Natural killer cell (primary cell): ENCODE measurements around the gene ADCY2. TPM values are rescaled to one million over a fixed set of nuclear protein-coding genes. Genes with fewer than 3 reads are reported as not detected.

Experiments
- ATAC-seq, 3 donors: fragments of 150-1000 bp in 2 of 3; fragments of 200-7000 bp in 1 of 3; cut with Tn5 transposase; 1 replicate in 1 of 3; 2 replicates in 2 of 3; pipeline ENCODE4 v1.10.0; 2021; ENCODE audit warnings: mild to moderate bottlenecking in 2 of 3, moderate library complexity in 2 of 3
- DNase-seq, 2 donors: peaks; one replicate each; pipeline versions ENCODE4 v3.0.0 to v3.0.0-alpha.2; 2013 to 2021; ENCODE audit warnings: mixed read lengths in 1 of 2
- H3K27ac ChIP-seq: one replicate; pipeline ENCODE4 v1.5.1; 2013; ENCODE audit warnings: mild to moderate bottlenecking, low read length
- H3K27me3 ChIP-seq: one replicate; pipeline ENCODE4 v1.6.1; 2013; ENCODE audit warnings: low read length; ENCODE audit not compliant: control insufficient read depth, insufficient read depth
- H3K36me3 ChIP-seq: one replicate; pipeline ENCODE4 v1.6.1; 2013; ENCODE audit warnings: low read length; ENCODE audit not compliant: control insufficient read depth, insufficient read depth
- H3K4me1 ChIP-seq: one replicate; pipeline ENCODE4 v1.6.1; 2013; ENCODE audit warnings: low read length; ENCODE audit not compliant: control insufficient read depth, insufficient read depth
- H3K4me3 ChIP-seq: one replicate; pipeline ENCODE4 v1.5.1; 2013; ENCODE audit warnings: low read length
- H3K9me3 ChIP-seq: one replicate; pipeline ENCODE4 v1.6.1; 2013; ENCODE audit warnings: low read length; ENCODE audit not compliant: control insufficient read depth, insufficient read depth
- H3K27ac Mint-ChIP-seq, 2 donors: one replicate each; pipeline ENCODE4 v1.8.0; 2022; ENCODE audit warnings: mild to moderate bottlenecking in 2 of 2, mixed read lengths in 2 of 2, moderate library complexity in 1 of 2
- H3K27me3 Mint-ChIP-seq, 2 donors: one replicate each; pipeline ENCODE4 v1.8.0; 2022; ENCODE audit warnings: low read depth in 2 of 2, mixed read lengths in 2 of 2
- H3K36me3 Mint-ChIP-seq: one replicate; pipeline ENCODE4 v1.8.0; 2022; ENCODE audit warnings: mixed read lengths
- H3K4me1 Mint-ChIP-seq, 2 donors: one replicate each; pipeline ENCODE4 v1.8.0; 2022; ENCODE audit warnings: mixed read lengths in 2 of 2
- H3K4me3 Mint-ChIP-seq: one replicate; pipeline ENCODE4 v1.8.0; 2022; ENCODE audit warnings: mild to moderate bottlenecking, moderate library complexity, mixed read lengths
- H3K9me3 Mint-ChIP-seq, 2 donors: one replicate each; pipeline ENCODE4 v1.8.0; 2022; ENCODE audit warnings: mixed read lengths in 2 of 2
- WGBS: methylation state at CpG from one replicate; pipeline ENCODE4 v1.1.7; 2013; ENCODE audit warnings: missing lambda C conversion rate; ENCODE audit not compliant: insufficient coverage; 5-methylcytosine and 5-hydroxymethylcytosine counted together
- intact Hi-C: fragments of 100-400 bp; cut with micrococcal nuclease; formaldehyde crosslinking; loops from one replicate; pipeline ENCODE4 v1.14.2; 2022
- total RNA-seq, 4 donors: library from RNA; stranded (reverse); fragments of 120-200 nt in 1 of 4; gene quantifications; one replicate each; pipeline versions ENCODE4 v1.2.3 to v1.2.4, GENCODE V29; 2013 to 2022
- TF ChIP-seq, protein P1 (sequence below): fragments of 200-600 bp; IDR thresholded peaks from one replicate; pipeline ENCODE4 v1.8.0; 2022; ENCODE audit warnings: antibody characterized with exemption

The ADCY2 gene
- total RNA-seq, 3 donors from 2014 or later (not counting 1 experiment from before 2014, with no cell fraction given): not detected

DNA sequence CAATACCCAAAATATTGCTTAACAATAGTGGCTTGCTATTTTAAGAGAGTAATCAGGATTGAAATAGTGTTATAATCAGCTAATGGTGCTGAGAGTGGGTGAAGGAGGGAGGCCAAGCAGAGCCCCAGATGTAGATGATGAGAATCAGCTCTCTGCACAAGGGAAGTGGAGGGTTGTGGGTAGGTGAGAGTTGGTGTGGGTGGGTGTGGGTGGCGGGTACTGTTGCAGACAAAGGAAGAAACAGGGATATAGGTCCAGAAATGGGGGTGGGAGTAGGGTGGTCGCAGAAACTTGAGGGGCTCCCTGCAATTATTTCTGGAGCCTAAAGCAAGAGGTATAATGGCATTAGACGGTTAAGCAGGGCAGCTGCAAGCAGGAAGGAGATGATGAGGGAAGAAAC lies 7.4 kb upstream of the ADCY2 start:
- H3K4me3 Mint-ChIP-seq: no peak overlapping the region
- DNase-seq (no peak), ATAC-seq (no peak)
- H3K27me3 Mint-ChIP-seq: peaks cover 6 to 8% of the 10 kb centered on the region in 2 donors
- no peaks in the 10 kb centered on the region for H3K36me3 ChIP-seq
- no peaks in the 10 kb centered on the region for H3K4me1 ChIP-seq
- H3K9me3 Mint-ChIP-seq: peaks cover 0 to 3% of the 10 kb centered on the region in 2 donors
- no peaks in the 10 kb centered on the region for H3K36me3 Mint-ChIP-seq
- TF ChIP-seq, protein P1, sequence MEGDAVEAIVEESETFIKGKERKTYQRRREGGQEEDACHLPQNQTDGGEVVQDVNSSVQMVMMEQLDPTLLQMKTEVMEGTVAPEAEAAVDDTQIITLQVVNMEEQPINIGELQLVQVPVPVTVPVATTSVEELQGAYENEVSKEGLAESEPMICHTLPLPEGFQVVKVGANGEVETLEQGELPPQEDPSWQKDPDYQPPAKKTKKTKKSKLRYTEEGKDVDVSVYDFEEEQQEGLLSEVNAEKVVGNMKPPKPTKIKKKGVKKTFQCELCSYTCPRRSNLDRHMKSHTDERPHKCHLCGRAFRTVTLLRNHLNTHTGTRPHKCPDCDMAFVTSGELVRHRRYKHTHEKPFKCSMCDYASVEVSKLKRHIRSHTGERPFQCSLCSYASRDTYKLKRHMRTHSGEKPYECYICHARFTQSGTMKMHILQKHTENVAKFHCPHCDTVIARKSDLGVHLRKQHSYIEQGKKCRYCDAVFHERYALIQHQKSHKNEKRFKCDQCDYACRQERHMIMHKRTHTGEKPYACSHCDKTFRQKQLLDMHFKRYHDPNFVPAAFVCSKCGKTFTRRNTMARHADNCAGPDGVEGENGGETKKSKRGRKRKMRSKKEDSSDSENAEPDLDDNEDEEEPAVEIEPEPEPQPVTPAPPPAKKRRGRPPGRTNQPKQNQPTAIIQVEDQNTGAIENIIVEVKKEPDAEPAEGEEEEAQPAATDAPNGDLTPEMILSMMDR: no peak
- no peaks in the 10 kb centered on the region for H3K27me3 ChIP-seq
- no peak overlapping the region for H3K27ac ChIP-seq
- WGBS: 67% methylated on average over 3 of the region's 3 CpGs
- no peak overlapping the region for H3K4me3 ChIP-seq
- no peaks in the 10 kb centered on the region for H3K9me3 ChIP-seq
- no peak overlapping the region for H3K27ac Mint-ChIP-seq
- intact Hi-C loops: no loop called here
- no peaks in the 10 kb centered on the region for H3K4me1 Mint-ChIP-seq

DNA sequence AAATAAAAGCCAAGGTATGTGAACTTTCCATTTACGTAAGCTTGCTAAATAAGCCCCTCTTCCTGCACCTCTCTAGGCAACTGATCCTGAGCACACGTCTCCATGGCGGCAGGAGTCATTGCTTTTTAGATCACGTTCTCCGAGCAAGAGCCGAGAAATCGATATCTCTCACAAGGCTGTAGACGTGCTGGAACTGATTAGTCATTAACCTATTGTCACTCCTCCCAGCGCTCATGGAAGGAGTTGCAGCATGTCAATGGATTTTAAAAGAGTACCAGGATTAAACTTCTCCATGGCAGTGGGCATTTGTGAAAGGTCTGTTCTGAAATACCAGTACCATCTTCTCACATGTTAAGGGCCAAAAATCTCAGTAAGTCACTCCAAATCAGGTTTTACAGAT lies 4.7 kb upstream of the ADCY2 start:
- no peak for DNase-seq
- peaks cover 7% of the 10 kb centered on the region for H3K27me3 ChIP-seq

DNA sequence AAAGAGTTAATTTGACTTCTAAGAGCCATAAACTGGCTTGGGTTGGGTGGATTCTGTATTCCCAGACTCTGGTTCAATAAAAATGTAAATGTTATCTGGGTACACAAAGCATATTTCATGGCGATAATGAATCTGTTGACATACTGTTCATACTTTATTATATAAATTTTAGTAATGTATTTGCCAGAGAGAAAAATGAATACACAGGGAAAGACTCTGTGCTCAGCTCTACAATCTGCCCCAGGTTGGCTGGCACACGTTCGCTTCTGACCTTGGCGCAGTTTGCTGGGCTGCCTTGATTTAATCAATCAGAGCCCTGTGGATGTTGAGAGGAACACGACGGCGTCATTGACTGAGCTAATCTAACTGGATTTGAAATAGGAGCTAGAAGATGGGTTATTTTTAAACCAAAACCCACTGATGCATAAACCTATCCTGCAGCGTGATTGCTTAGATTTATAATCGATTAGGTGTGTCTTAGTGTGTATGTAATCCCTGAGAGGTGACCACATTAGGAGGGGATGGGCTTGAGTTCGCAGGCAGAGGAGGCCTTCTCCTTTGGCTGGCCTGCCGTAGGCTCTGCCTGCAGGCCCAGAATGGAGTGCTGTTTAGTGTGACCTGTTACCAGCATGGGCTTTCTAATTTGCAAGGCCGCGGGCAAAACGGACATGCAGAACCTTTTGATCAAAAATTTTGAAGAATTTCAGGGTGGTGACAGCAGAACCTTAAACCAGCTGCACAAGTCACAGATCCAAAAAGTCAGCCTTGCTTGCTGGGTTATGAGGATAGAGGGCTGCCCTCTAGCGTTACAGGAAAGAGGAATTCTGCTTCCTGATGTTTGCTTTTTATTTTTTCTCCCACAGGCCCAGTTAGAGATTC lies 3.9 kb upstream of the ADCY2 start:
- no peaks in the 10 kb centered on the region for H3K9me3 Mint-ChIP-seq
- no peak overlapping the region for H3K27ac ChIP-seq
- peaks cover 12% of the 10 kb centered on the region for H3K27me3 ChIP-seq
- H3K4me3 Mint-ChIP-seq: no peak overlapping the region
- intact Hi-C loops: no loop called here
- 78% methylated on average over 14 of the region's 15 CpGs for WGBS
- H3K9me3 ChIP-seq: no peaks in the 10 kb centered on the region
- H3K36me3 Mint-ChIP-seq: no peaks in the 10 kb centered on the region
- H3K27me3 Mint-ChIP-seq: peaks cover 15 to 17% of the 10 kb centered on the region in 2 donors
- DNase-seq (no peak), ATAC-seq (no peak)
- H3K4me3 ChIP-seq: no peak overlapping the region
- no peaks in the 10 kb centered on the region for H3K4me1 ChIP-seq
- H3K4me1 Mint-ChIP-seq: no peaks in the 10 kb centered on the region
- H3K36me3 ChIP-seq: no peaks in the 10 kb centered on the region
- TF ChIP-seq, protein P1: no peak
- H3K27ac Mint-ChIP-seq: no peak overlapping the region

More for the DNA sequence above, 4.7 kb upstream of the ADCY2 start:
- H3K4me3 Mint-ChIP-seq: no peak overlapping the region
- no peak overlapping the region for H3K27ac Mint-ChIP-seq
- TF ChIP-seq, protein P1: no peak
- no peaks in the 10 kb centered on the region for H3K9me3 Mint-ChIP-seq
- intact Hi-C loops: no loop called here
- Histone ChIP-seq H3K4me3 (no peak overlapping the region), H3K4me1 (no peaks in the 10 kb centered on the region), H3K36me3 (no peaks in the 10 kb centered on the region), H3K9me3 (no peaks in the 10 kb centered on the region), H3K27ac (no peak overlapping the region)
- peaks cover 11% of the 10 kb centered on the region in 2 donors for H3K27me3 Mint-ChIP-seq
- H3K4me1 Mint-ChIP-seq: no peaks in the 10 kb centered on the region
- 95% methylated on average over 9 of the region's 9 CpGs for WGBS
- ATAC-seq: no peak
- H3K36me3 Mint-ChIP-seq: no peaks in the 10 kb centered on the region
